GM19239 (cell line): Measurements from ENCODE around the gene DECR2.
"Not testable (repeated sequence)": the region's sequence is repeated elsewhere in the genome, so short reads cannot be mapped to it uniquely, and the experiment has no call there.

Experiments used
- DNase-seq: peaks from one replicate; pipeline ENCODE4 v3.0.0; 2011; ENCODE audit warnings: low spot score; ENCODE audit not compliant: insufficient read length
- FAIRE-seq: peaks from 2 replicates; lab custom pipeline; 2011; peaks lifted over from hg19 to GRCh38; lab: Jason Lieb, UNC

DECR2 gene

DNA sequence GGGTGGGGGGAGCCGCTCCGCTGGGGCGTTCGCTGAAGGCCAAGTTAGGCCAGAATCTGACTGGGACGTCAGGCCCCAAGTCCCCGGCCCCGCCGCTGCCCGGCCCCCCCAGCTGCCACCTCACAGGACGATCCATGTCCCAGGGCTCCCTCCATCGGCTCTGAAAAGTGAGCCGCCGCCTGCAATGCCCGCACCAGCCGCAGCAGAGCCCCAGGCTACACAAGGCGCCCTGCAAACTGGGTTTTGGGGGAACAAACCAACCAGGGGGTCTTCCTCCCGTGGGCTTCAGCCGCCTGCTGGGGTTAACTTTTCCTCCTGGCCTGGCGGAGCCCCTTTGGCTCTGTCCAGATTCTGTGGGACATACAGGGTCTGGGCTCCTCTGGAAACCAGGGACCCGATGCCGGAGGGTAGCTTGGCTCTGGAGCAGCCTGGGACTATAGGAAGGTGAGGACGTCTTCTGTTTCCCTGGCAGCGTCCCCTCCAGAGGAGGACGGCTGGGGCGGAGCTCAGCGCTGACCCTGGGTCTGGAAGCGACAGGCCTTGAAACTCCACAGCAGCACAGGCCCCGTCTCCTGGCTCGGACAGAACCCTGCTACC, 3.9 kb upstream of the DECR2 start:
- FAIRE-seq = no peak
- DNase-seq = no peak

DNA sequence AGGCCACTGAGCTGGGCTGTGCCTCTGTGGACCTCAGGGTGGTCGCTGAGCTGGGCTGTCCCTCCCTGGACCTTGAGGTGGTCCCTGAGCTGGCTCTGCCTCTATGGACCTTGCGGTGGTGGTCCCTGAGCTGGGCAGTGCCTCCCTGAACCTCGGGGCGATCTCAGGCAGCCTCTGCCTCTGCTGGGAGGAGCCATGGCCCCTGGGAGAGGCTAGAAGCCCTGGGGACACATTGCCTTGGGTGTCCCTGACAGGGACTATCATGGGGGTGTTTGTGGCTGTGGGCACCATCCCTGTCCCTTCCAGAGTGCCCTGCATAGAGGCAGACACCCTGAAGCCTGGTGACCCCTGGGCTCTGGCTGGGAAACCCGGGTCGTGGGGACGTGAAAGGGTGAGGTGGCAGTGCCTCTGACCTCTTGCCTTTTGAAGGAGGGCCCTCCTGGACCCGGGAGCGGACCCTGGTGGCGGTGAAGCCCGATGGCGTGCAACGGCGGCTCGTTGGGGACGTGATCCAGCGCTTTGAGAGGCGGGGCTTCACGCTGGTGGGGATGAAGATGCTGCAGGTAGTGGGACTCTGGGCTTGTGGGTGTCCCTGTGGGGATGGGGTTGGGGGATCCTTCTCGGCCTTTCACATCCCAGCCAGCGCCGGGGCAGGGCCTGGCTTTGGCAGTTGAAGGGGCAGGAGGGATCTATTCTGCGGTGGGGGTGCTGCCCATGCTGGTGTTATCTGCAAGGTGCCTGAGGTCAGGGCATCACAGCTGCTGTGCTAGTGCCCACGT, 2.9 kb upstream of the DECR2 start:
- FAIRE-seq (no peak), DNase-seq (no peak)

DNA sequence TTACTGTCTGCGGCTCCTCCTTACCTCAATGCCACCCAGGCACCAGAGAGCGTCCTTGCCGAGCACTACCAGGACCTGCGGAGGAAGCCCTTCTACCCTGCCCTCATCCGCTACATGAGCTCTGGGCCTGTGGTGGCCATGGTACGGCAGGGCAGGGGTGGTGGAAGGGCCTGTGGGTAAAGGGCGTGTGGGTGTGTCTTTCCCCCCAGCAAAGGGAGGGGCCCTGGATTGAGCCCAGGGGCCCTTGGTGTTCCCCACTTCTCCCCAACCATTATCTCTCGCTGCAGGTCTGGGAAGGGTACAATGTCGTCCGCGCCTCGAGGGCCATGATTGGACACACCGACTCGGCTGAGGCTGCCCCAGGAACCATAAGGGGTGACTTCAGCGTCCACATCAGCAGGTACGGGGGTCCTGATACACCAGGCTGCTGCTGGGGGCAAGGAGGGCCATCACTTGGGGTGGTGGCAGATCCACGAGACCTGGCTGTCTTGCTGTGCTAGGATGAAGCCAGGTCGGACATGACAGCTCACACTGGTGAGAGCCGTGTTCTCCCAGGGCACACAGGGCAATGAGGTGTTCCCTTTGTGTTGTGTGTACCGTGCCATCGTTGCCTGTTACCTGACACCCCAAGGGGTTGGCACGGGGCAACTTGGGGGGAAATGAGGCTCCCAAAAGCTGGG, 2.2 kb upstream of the DECR2 start:
- DNase-seq (no peak), FAIRE-seq (no peak)

GRCh38 chr16:400061-400591, 1.6 kb upstream of the DECR2 start:
- FAIRE-seq = no peak
- no peak for DNase-seq

DNA sequence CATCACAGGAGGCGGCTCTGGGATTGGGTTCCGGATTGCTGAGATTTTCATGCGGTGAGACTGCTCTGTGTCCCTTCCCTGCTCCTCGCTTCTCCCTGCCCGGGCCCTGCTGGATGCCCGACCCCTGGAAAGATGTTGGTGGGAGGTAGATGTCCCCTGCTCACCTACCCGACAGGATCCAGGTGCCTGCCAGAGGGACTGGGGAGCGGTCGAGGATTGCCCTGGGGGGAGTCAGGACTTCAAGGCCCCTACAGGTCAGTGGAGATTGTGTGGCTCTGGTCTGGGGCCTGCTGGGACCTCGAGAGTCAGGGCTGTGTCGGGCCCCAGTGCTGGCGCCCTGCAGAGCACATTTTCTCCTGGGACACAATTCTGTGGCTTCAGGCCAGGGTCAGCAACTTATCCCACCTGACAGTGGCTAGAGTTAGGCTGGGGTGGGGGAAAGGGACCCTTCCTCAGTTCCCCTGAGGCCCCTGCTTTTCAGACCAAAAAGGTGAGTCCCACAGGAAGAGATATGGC, 3.3 kb downstream of the DECR2 start:
- DNase-seq = no peak
- FAIRE-seq = no peak

GRCh38 chr16:405548-406506, 4.1 kb downstream of the DECR2 start:
- no peak for DNase-seq
- FAIRE-seq = no peak

DNA sequence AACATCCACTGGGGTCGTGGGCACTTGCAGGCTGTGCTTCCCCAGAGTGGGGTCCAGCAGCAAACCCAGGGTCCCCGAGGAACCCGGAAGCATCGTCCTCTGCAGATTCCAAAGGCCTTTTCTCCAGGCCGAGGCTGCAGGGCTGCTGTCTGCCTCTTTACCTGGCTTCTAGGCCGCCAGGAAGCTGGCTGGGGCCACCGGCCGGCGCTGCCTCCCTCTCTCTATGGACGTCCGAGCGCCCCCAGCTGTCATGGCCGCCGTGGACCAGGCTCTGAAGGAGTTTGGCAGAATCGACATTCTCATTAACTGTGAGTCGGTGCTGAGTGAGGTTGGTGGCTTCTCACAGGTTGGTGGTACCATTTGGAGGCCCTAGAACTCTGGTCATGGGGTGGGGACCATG, 5.6 kb downstream of the DECR2 start:
- FAIRE-seq (no peak), DNase-seq (no peak)

- no peak for DNase-seq
- no peak for FAIRE-seq
Measured at GRCh38 chr16:410516-411178, 9.0 kb downstream of the DECR2 start.

GRCh38 chr16:411576-412265, 10.0 kb downstream of the DECR2 start:
- no peak for FAIRE-seq
- no peak for DNase-seq

DNA sequence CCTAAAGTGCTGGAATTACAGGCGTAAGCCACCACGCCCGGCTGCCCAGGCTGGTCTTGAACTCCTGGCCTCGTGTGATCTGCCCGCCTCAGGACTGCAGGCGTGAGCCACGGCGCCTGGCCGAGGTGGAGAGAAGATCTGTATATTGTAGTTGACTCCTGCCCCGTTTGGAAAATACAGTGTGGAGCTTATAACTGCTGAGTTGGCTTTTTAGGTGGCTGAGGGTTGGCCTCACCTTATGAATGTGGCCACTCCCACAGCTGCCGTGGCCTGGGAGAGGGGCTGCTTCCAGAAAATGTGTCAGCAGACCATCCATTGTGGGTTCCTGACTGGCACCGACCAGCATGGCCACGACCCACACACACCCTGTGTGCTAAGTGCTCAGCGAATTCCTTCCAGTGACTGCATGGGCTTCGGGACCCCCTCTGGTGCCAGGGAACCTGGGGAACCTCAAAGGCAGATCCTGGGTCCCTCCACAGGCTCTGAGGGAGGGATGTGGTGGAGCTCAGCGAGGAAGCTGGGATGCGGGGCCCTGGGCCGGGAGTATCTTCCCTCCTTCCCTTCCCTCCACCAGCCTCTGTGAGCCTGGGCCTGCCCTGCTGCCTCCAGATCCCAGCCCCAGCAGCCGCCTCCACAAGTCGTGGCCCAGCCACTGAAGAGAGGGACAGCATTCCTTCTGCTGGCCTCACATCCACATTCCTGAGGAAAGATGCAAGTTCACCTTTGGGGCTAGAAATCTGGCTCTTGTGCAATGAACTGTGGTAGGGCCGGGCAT, 12.9 kb downstream of the DECR2 start:
- FAIRE-seq = no peak
- no peak for DNase-seq

DNA sequence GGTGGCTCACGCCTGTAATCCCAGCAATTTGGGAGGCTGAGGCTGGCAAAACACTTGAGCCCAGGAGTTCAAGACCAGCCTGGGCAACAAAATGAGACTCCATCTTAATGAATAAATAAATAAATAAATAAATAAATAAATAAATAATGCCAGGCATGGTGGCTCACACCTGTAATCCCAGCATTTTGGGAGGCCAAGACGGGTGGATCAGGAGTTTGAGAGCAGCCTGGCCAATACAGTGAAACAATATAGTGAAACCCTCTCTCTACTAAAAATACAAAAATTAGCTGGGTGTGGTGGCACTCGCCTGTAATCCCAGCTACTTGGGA, 13.4 kb downstream of the DECR2 start:
- FAIRE-seq, DNase-seq: not testable (repeated sequence)

- DNase-seq, FAIRE-seq: not testable (repeated sequence)
Measured at GRCh38 chr16:422179-422578, 20.5 kb downstream of the DECR2 start.

DNA sequence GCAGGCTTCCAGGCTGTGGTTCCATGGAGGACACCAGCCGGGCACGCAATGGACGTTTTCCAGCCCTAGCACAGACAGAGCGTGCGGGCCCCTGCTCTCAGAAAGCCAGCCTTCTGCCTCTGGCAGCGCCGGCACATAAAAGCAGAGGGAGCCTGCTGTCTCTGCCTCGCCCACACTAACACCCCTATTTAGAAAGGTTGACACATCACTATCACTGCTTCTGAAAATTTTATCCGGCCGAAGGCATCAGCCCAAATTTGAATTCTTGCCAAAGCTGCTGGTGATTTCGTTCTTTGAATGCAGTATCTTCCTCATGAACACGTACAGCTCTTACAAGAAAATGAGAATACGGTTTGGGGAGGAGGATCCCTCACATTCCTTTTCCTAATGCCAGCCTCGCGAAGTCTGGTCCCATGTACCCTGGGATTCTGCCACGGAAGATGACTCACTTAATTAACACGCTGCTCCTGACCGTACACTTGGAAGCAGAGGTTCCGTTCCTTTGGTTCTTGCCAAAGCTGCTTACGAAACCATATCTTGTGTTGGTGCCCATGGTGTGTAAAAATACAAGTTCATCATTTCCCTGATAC, 22.4 kb downstream of the DECR2 start:
- FAIRE-seq (no peak), DNase-seq (no peak)

GRCh38 chr16:424623-425081, 23.0 kb downstream of the DECR2 start:
- DNase-seq (no peak), FAIRE-seq (no peak)

DNA sequence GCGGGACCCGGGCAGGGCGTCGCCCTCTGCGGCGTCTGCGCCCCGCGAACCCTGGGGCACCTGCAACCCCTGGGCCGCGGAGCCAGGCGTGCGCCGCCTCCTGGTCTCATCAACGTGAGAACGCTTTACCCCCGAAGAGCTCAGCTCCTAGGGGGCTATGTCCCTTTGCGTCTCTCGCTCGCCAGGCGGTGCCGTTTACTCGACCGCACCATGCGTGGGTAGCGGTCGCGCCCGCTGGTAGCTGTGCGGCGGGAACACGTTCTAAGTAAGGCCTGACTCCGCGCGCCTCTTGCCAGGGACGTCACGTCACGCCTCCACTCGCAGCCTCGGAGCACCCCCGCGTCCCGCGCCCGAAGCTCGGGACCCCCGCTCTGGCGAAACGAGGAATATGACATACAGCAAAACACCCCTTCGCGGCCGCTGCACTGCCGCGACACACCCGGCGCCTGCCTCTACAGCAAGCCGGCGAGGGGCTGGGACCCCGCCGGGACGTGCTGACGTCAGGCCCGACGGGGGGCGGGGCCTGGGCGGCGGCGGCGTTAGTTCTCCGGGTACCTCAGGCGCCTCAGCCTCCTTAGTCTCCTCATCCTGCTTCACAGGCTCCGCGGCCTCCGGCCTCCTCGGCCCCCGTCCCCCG, 23.5 kb downstream of the DECR2 start, which contains the start of gene RAB11FIP3:
TSS of gene RAB11FIP3 (plus strand) at position 568 of the 637 bp plus-strand sequence. CDS start 358 bp downstream, outside the sequence.
- FAIRE-seq (peak; percentile 76), DNase-seq (peak; percentile 100)

DNA sequence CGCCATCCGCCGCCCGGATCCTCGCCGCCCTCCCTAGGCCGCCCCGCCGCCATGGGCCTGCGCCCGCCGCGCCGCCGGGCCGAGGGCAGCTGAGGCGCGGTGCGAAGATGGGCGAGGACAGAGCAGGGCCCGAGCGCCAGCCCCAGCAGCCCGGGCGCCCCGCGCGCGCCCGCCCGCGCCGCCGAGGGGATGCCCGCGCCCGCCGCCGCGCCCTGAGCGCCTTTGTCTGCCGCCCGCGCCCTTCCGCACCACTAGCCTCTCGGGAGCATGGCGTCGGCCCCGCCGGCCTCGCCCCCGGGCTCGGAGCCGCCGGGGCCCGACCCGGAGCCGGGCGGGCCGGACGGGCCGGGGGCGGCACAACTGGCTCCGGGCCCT, 24.0 kb downstream of the DECR2 start:
- DNase-seq (no peak), FAIRE-seq (no peak)
